A549 treated with AZD2906 at 1 μM for 4 hours (cell line): ENCODE results near the gene CDA. TPM values are rescaled to one million over a fixed set of nuclear protein-coding genes. Genes with fewer than 3 reads are reported as not detected.

Experiments
- total RNA-seq: library from RNA; stranded (reverse); fragments of 200-300 nt; extraction: Qiagen RNA extraction; gene quantifications from 5 replicates; pipeline ENCODE4 v1.2.3, GENCODE V29; 2022

The CDA gene
- total RNA-seq = 33.3 to 43.7 TPM (median 34.5 TPM) in 5 replicates

DNA sequence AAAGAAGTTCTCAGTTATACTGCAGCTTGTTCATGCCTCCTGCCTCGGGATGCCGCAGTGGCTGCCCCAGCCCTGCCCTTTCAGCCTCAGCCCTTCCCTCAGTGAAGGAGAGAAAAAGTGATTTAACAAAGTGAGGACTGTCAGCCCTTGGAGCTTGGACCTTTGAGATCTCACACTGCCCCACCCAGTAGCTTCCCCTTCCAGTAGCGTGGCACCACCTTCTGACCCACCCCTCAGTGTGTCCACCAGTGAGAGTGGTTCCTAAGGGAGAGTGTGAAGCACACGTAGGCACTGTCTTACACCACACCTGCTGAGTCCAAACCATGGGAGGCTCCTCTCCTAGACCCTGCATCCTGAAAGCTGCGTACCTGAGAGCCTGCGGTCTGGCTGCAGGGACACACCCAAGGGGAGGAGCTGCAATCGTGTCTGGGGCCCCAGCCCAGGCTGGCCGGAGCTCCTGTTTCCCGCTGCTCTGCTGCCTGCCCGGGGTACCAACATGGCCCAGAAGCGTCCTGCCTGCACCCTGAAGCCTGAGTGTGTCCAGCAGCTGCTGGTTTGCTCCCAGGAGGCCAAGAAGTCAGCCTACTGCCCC, at the start of gene CDA:
Gene CDA (plus strand): TSS at position 464 of the 592 bp plus-strand sequence. CDS start 33 bp downstream, at position 497.

DNA sequence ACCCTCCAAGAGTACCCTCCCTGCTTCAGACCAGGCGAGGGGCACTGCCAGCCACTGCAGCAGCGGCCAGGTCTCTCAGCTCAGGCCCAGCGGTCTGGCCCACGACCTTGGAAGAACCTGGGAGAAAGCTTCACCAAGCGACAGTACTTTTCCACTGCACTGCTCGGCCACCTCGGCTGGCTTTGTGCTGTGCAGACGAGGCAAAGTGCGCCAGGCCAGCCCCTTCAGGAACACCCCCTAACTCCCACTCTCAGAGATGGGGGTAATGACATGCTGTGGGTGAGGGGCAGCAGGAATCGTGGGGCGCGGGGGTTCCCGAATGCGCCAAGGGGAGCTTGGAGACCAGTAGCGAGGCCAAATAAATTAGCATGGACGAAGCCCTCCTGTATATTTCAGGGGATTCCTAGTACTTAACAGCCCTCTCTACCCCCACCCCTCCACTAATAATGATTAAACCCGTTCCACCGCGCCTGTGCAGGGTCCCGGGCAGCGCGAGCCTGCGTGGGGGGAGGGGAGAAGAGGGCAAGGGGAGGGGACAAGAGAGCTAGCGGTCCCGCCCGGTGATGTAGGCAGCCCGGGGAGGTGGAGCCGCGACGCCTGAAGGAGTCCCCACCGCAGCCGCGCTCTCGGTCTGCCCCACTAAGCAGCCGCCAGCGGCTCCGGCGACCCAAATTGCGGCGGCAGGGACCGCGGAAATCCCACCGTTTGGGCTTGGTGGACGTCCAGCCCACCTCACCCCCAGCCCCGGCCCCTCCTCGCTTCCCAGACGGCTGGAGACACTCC, 36.8 kb upstream of the CDA start, which contains the start of gene FAM43B:
Gene FAM43B (plus strand): TSS at position 629 of the 783 bp plus-strand sequence. CDS start 401 bp downstream, outside the sequence.

DNA sequence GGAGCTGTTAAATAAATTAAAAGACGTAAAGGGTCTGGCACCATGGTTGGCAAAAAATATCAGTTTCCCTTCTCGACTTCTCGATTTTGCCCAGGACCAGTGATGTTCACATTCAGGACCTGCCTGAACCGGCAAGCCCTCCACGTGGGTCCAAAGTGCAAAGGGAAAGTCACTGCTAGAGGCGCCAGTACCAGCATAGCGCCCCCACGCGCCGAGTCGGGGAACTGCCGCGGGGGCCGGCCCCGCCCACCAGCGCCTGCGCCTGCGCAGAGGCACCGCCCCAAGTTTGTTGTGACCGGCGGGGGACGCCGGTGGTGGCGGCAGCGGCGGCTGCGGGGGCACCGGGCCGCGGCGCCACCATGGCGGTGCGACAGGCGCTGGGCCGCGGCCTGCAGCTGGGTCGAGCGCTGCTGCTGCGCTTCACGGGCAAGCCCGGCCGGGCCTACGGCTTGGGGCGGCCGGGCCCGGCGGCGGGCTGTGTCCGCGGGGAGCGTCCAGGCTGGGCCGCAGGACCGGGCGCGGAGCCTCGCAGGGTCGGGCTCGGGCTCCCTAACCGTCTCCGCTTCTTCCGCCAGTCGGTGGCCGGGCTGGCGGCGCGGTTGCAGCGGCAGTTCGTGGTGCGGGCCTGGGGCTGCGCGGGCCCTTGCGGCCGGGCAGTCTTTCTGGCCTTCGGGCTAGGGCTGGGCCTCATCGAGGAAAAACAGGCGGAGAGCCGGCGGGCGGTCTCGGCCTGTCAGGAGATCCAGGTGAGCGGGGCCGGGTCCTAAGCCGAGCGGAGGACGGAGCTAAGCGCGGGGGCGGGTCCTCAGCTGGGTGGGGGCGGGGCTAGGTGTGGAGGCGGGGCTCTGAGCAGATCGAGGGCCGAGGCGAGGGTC, 44.5 kb downstream of the CDA start, which contains the start of gene PINK1:
Gene PINK1 (plus strand): TSS at position 269 of the 875 bp plus-strand sequence. CDS start 91 bp downstream, at position 360.

DNA sequence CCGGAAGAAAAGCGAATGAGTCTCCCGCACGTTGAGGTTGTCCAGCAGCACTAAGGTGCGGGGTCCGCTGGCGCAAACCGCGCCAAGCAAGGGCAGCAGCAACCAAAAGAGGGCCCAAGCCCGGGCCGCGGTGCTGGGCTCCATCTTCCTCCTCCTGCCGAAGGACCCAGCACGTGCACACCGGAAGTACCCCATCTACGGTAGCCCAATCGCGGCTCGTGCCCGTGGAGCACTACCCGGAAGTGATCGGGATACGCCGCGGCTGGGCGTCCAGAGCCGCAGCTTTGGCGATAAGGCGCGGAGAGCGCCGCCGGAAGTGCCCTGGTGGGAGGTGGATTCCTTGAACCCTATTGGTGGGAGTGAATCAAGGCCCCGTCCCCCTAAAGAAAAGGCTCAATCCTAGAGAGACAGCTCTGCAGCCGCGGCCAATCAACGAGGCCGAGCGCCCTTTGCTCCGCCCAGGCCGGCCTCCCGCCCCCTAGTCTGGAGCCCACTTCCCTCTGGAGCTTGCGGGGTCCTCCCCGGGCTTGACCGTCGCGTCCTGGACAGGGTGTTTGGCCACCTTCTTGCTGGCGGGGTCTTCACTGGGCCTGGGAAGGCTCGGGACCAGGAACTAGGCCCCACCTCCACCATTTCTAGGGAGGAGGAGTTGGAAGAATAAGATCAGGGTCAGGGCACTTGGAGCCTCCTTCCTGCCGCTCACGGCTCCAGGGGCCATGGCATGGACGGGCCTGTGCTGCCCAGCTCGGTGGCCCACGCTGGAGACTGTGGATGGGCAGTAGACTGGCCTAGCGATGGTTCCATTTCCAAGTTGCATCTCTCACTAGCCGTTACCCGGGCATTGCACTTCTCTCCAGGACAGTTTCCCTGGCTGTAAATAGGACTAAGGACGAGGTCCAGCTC, 72.6 kb downstream of the CDA start, which contains the start of gene DDOST:
Gene DDOST (minus strand): TSS at position 163 of the 903 bp plus-strand sequence. CDS start 19 bp downstream, at position 144.

Other genes starting within 250 kb of the CDA start
- gene CAMK2N1, start 102.9 kb upstream of the CDA start, total RNA-seq = 57.0 to 70.3 TPM (median 63.2 TPM) in 5 replicates
- 44.3 to 48.7 TPM (median 46.7 TPM) in 5 replicates for gene MUL1, start 80.9 kb upstream of the CDA start, total RNA-seq
- gene FAM43B, start 36.5 kb upstream of the CDA start, total RNA-seq = 2.8 to 4.1 TPM (median 3.7 TPM) in 5 replicates
- 26.5 to 36.2 TPM (median 32.9 TPM) in 5 replicates for gene PINK1, start 44.4 kb downstream of the CDA start, total RNA-seq
- gene DDOST, start 72.3 kb downstream of the CDA start, total RNA-seq = 194 to 210 TPM (median 205 TPM) in 5 replicates
- gene KIF17, start 128.9 kb downstream of the CDA start, total RNA-seq = 1.8 to 2.5 TPM (median 2.1 TPM) in 5 replicates
- 11.6 to 15.5 TPM (median 13.1 TPM) in 5 replicates for gene SH2D5, start 143.6 kb downstream of the CDA start, total RNA-seq
- gene HP1BP3, start 198.2 kb downstream of the CDA start, total RNA-seq = 96.0 to 155 TPM (median 108 TPM) in 5 replicates